AG09309 (cell line): ENCODE data around the gene SLC39A13.

ENCODE experiments used
- DNase-seq: peaks from one replicate; pipeline ENCODE4 v3.0.0-alpha.2; 2010; ENCODE audit warnings: low read depth
- H3K4me3 ChIP-seq: 2 replicates; pipeline ENCODE4 v1.5.1; 2011; ENCODE audit warnings: mild to moderate bottlenecking, low read depth, low read length, moderate library complexity; ENCODE audit not compliant: control insufficient read depth
- TF ChIP-seq, protein P1 (sequence below): IDR thresholded peaks from 2 replicates; pipeline ENCODE4 v1.5.1; 2011; ENCODE audit warnings: mild to moderate bottlenecking, low read depth, low read length, inconsistent platforms; ENCODE audit not compliant: insufficient read depth, control insufficient read depth; ENCODE audit errors: missing control alignments

Gene SLC39A13

GRCh38 chr11:47411884-47412746 lies 3.7 kb downstream of the SLC39A13 start:
- TF ChIP-seq, protein P1, sequence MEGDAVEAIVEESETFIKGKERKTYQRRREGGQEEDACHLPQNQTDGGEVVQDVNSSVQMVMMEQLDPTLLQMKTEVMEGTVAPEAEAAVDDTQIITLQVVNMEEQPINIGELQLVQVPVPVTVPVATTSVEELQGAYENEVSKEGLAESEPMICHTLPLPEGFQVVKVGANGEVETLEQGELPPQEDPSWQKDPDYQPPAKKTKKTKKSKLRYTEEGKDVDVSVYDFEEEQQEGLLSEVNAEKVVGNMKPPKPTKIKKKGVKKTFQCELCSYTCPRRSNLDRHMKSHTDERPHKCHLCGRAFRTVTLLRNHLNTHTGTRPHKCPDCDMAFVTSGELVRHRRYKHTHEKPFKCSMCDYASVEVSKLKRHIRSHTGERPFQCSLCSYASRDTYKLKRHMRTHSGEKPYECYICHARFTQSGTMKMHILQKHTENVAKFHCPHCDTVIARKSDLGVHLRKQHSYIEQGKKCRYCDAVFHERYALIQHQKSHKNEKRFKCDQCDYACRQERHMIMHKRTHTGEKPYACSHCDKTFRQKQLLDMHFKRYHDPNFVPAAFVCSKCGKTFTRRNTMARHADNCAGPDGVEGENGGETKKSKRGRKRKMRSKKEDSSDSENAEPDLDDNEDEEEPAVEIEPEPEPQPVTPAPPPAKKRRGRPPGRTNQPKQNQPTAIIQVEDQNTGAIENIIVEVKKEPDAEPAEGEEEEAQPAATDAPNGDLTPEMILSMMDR, result peak; percentile 92
- DNase-seq, result no peak
- H3K4me3 ChIP-seq, result no peak overlapping the region

DNA sequence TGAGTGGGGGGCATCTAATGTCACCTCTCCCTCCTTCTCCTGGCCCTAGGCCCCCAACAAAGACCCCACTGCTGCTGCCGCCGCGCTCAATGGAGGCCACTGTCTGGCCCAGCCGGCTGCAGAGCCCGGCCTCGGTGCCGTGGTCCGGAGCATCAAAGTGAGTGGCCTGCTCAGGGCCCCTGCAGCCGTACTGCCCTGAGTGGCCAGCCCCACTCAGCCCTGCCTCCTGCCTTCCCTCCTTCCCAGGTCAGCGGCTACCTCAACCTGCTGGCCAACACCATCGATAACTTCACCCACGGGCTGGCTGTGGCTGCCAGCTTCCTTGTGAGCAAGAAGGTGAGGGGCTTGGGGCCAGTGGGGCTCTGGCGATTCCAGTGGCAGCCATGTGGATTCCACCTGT lies 5.0 kb downstream of the SLC39A13 start:
- TF ChIP-seq, protein P1, result no peak
- DNase-seq, result no peak
- no peak overlapping the region for H3K4me3 ChIP-seq

DNA sequence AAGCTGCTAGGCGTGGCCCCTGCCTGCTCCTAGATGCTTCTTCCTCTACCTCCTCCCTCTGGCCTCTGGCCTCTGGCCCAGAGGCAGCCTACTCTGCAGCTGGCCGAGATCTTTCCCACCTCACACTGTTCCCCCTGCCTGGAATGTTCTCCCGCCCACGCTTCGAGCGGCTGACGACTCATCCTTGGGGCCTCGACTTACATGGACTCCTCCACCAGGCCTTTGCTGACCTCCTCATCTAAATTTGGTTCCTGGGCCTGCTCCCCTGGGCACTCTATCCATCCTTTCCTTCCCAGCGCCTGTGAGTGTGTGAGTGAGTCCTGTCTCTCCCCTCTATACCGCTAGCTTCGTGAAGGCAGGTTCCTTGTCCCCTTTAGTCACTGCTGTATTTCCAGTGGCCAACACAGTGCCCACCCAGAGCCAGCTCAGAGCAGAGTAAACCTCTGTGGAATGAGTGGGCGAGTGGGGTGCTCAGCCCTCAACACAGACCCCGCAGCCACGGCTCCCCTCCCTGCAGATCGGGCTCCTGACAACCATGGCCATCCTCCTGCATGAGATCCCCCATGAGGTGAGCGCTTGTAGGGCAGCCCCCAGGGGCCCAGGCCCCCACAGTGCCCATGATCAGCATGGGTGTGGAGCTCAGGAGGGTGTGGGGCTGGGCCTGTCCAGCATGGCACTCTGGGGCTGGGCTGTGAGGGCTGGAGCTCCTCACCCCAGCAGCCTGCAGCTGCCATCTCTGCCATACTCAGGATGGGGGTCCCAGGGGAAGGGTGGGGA lies 5.7 kb downstream of the SLC39A13 start:
- TF ChIP-seq, protein P1, result no peak
- H3K4me3 ChIP-seq, result no peak overlapping the region
- DNase-seq, result no peak

GRCh38 chr11:47414685-47415070 lies 6.3 kb downstream of the SLC39A13 start:
- TF ChIP-seq, protein P1, result no peak
- H3K4me3 ChIP-seq, result no peak overlapping the region
- no peak for DNase-seq

GRCh38 chr11:47415091-47415854 lies 6.9 kb downstream of the SLC39A13 start:
- TF ChIP-seq, protein P1, result no peak
- H3K4me3 ChIP-seq, result no peak overlapping the region
- no peak for DNase-seq

DNA sequence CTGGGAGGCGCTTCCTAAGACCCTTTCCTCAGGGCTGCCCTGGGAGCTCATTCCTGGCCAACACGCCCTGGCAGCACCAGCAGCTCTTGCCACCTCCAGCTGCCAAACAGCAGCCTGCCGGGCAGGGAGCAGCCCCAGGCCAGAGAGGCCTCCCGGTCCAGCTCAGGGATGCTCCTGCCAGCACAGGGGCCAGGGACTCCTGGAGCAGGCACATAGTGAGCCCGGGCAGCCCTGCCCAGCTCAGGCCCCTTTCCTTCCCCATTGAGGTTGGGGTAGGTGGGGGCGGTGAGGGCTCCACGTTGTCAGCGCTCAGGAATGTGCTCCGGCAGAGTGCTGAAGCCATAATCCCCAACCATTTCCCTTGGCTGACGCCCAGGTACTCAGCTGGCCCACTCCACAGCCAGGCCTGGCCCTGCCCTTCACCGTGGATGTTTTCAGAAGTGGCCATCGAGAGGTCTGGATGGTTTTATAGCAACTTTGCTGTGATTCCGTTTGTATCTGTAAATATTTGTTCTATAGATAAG lies 7.6 kb downstream of the SLC39A13 start:
- H3K4me3 ChIP-seq, result no peak overlapping the region
- TF ChIP-seq, protein P1, result no peak
- DNase-seq, result peak; percentile 81
